Upper lobe of left lung (tissue), 6 donors: ENCODE data around the gene PDE4B. TPM values are rescaled to one million over a fixed set of nuclear protein-coding genes. Genes with fewer than 3 reads are reported as not detected.

Source experiments
- ATAC-seq, 2 donors: fragments of 200-7000 bp; cut with Tn5 transposase; one replicate each; pipeline ENCODE4 v1.9.1; 2022; ENCODE audit warnings: mild to moderate bottlenecking in 2 of 2, moderate library complexity in 2 of 2; ENCODE audit not compliant: low FRiP score in 2 of 2
- DNase-seq, 2 donors: peaks; one replicate each; pipeline ENCODE4 v3.0.0-alpha.2; 2019 to 2020
- H3K27ac ChIP-seq, 4 donors: fragments of 200-600 bp; sonication (generic); one replicate each; pipeline ENCODE4 v1.5.1; 2016 to 2019
- H3K27me3 ChIP-seq, 4 donors: fragments of 200-600 bp; sonication (generic); one replicate each; pipeline ENCODE4 v1.5.1; 2017 to 2019
- H3K36me3 ChIP-seq, 4 donors: fragments of 200-600 bp; sonication (generic); one replicate each; pipeline ENCODE4 v1.5.1; 2016 to 2019
- H3K4me1 ChIP-seq, 4 donors: fragments of 200-600 bp; sonication (generic); one replicate each; pipeline ENCODE4 v1.5.1; 2018 to 2019
- H3K4me3 ChIP-seq, 4 donors: fragments of 200-600 bp; sonication (generic); one replicate each; pipeline ENCODE4 v1.5.1; 2017 to 2019; ENCODE audit warnings: mild to moderate bottlenecking in 2 of 4, moderate library complexity in 1 of 4
- H3K9me3 ChIP-seq, 4 donors: fragments of 200-600 bp; sonication (generic); one replicate each; pipeline ENCODE4 v1.5.1; 2018 to 2019
- EP300 ChIP-seq, 4 donors: sonication (generic); formaldehyde crosslinking; IDR thresholded peaks; one replicate each; pipeline ENCODE4 v1.5.1; 2017; ENCODE audit warnings: antibody characterized with exemption in 4 of 4, control low read depth in 2 of 4
- POLR2A ChIP-seq, 4 donors: fragments of 450-650 bp; IDR thresholded peaks; one replicate each; pipeline ENCODE4 v1.5.1; 2016 to 2017; ENCODE audit warnings: antibody characterized with exemption in 4 of 4, mild to moderate bottlenecking in 2 of 4
- POLR2AphosphoS5 ChIP-seq, 2 donors: sonication (generic); formaldehyde crosslinking; IDR thresholded peaks; one replicate each; pipeline ENCODE4 v1.5.1; 2017; ENCODE audit warnings: antibody characterized with exemption in 2 of 2
- WGBS, 2 donors: methylation state at CpG; one replicate each; pipeline ENCODE4 v1.1.5; 2017 to 2018; 5-methylcytosine and 5-hydroxymethylcytosine counted together
- total RNA-seq, 6 donors: library from RNA; depleted of rRNA in 4 of 6; stranded (reverse); fragments of >200 nt in 4 of 6; gene quantifications; one replicate each; pipeline versions ENCODE4 v1.1.0 to v1.2.1, GENCODE V29; 2016 to 2021
- TF ChIP-seq, protein P1 (sequence below), 6 experiments: fragments of 450-650 bp in 4 of 6; fragments of 200-600 bp in 2 of 6; sonication (generic) in 2 of 6; IDR thresholded peaks; one replicate each; pipeline ENCODE4 v1.5.1; 2016 to 2019; ENCODE audit warnings: antibody characterized with exemption in 6 of 6
- donor health status: DM: no; HTN: no; CAD: no; lungs with moderate emphysema.
- donor health status: DM: no; HTN: yes; CAD: no; lungs with severe emphysema.

Gene PDE4B
- total RNA-seq, 6 donors from 2014 or later = 8.1 to 61.6 (median 15.9) TPM

- Histone ChIP-seq H3K4me3 (no peak overlapping the region), H3K4me1 (no peaks in the 10 kb centered on the region), H3K27me3 (no peaks in the 10 kb centered on the region), H3K9me3 (peaks cover 0 to 4% (median 0%) of the 10 kb centered on the region in 4 donors), H3K27ac (no peak overlapping the region), H3K36me3 (no peaks in the 10 kb centered on the region)
- 50 to 55% methylated on average over 2 of the region's 2 CpGs for WGBS, 2 donors
- DNase-seq = no peak
- TF ChIP-seq POLR2AphosphoS5 (IDR thresholded peaks at IDR 0.05) = no peak
- no peak for TF ChIP-seq EP300 (IDR thresholded peaks at IDR 0.05)
- TF ChIP-seq, protein P1, sequence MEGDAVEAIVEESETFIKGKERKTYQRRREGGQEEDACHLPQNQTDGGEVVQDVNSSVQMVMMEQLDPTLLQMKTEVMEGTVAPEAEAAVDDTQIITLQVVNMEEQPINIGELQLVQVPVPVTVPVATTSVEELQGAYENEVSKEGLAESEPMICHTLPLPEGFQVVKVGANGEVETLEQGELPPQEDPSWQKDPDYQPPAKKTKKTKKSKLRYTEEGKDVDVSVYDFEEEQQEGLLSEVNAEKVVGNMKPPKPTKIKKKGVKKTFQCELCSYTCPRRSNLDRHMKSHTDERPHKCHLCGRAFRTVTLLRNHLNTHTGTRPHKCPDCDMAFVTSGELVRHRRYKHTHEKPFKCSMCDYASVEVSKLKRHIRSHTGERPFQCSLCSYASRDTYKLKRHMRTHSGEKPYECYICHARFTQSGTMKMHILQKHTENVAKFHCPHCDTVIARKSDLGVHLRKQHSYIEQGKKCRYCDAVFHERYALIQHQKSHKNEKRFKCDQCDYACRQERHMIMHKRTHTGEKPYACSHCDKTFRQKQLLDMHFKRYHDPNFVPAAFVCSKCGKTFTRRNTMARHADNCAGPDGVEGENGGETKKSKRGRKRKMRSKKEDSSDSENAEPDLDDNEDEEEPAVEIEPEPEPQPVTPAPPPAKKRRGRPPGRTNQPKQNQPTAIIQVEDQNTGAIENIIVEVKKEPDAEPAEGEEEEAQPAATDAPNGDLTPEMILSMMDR (IDR thresholded peaks at IDR 0.05) = no peak
- TF ChIP-seq POLR2A (IDR thresholded peaks at IDR 0.05) = no peak
- no peak for ATAC-seq
These were observed 88.4 kb downstream of the PDE4B start for GRCh38 chr1:65881067-65881594.

GRCh38 chr1:65882076-65882475 lies 89.4 kb downstream of the PDE4B start:
- DNase-seq = no peak
- ATAC-seq = no peak
- Histone ChIP-seq H3K36me3 (no peaks in the 10 kb centered on the region), H3K9me3 (peaks cover 0 to 4% (median 0%) of the 10 kb centered on the region in 4 donors), H3K27me3 (no peaks in the 10 kb centered on the region), H3K4me1 (no peaks in the 10 kb centered on the region), H3K27ac (no peak overlapping the region), H3K4me3 (no peak overlapping the region)
- WGBS, 2 donors = 76 to 87% methylated on average over 1 of the region's 1 CpG
- TF ChIP-seq, protein P1 (IDR thresholded peaks at IDR 0.05) = no peak
- TF ChIP-seq POLR2AphosphoS5 (IDR thresholded peaks at IDR 0.05) (no peak), POLR2A (IDR thresholded peaks at IDR 0.05) (no peak), EP300 (IDR thresholded peaks at IDR 0.05) (no peak)

- no peak for DNase-seq
- H3K36me3 ChIP-seq = no peaks in the 10 kb centered on the region
- H3K27ac ChIP-seq = no peak overlapping the region
- H3K4me3 ChIP-seq = no peak overlapping the region
- no peaks in the 10 kb centered on the region for H3K4me1 ChIP-seq
- TF ChIP-seq POLR2AphosphoS5 (IDR thresholded peaks at IDR 0.05) (no peak), POLR2A (IDR thresholded peaks at IDR 0.05) (no peak), EP300 (IDR thresholded peaks at IDR 0.05) (no peak)
- TF ChIP-seq, protein P1 (IDR thresholded peaks at IDR 0.05) = no peak
- peaks cover 0 to 3% (median 0%) of the 10 kb centered on the region in 4 donors for H3K9me3 ChIP-seq
- no peak for ATAC-seq
- no peaks in the 10 kb centered on the region for H3K27me3 ChIP-seq
These were observed 96.7 kb downstream of the PDE4B start for GRCh38 chr1:65889441-65889840.

- no peaks in the 10 kb centered on the region for H3K4me1 ChIP-seq
- no peak for TF ChIP-seq POLR2AphosphoS5 (IDR thresholded peaks at IDR 0.05)
- TF ChIP-seq, protein P1 (IDR thresholded peaks at IDR 0.05) = no peak
- no peak for TF ChIP-seq POLR2A (IDR thresholded peaks at IDR 0.05)
- TF ChIP-seq EP300 (IDR thresholded peaks at IDR 0.05) = no peak
- DNase-seq = no peak
- no peak overlapping the region for H3K4me3 ChIP-seq
- H3K27me3 ChIP-seq = no peaks in the 10 kb centered on the region
- H3K27ac ChIP-seq = no peak overlapping the region
- H3K36me3 ChIP-seq = no peaks in the 10 kb centered on the region
- no peak for ATAC-seq
- peaks cover 0 to 3% (median 0%) of the 10 kb centered on the region in 4 donors for H3K9me3 ChIP-seq
- WGBS, 2 donors = 36 to 41% methylated on average over 3 of the region's 3 CpGs
These were observed 97.6 kb downstream of the PDE4B start for GRCh38 chr1:65890201-65890843.
